Endothelial cell of umbilical vein (primary cell): ENCODE data around the gene SLC2A6. TPM values are rescaled to one million over a fixed set of nuclear protein-coding genes. Genes with fewer than 3 reads are reported as not detected.

Source experiments
- BruUV-seq: library from RNA; stranded (reverse); fragments of 400-500 nt; replicated peaks from 2 replicates; lab custom pipeline; 2021; lab: Mats Ljungman, UMichigan
- CTCF ChIA-PET: fragments of 300-600, 350-600 bp; sonication (Branson Sonifier 250); formaldehyde crosslinking; loops from one replicate; lab custom pipeline; 2021; ENCODE audit warnings: antibody characterized with exemption, inconsistent platforms; lab: Charles Lee
- POLR2A ChIA-PET: fragments of 300-600, 350-600 bp; sonication (Branson Sonifier 250); formaldehyde crosslinking; loops from one replicate; lab custom pipeline; 2021; ENCODE audit warnings: antibody characterized with exemption, inconsistent platforms; lab: Charles Lee
- DNase-seq: peaks from one replicate; pipeline ENCODE4 v3.0.0-alpha.2; 2011; ENCODE audit warnings: low read depth, low spot score
- FAIRE-seq: peaks from 2 replicates; lab custom pipeline; 2011; peaks lifted over from hg19 to GRCh38; lab: Jason Lieb, UNC
- H2AFZ ChIP-seq: 2 replicates; pipeline ENCODE4 v1.6.0; 2012; ENCODE audit warnings: low read depth, low read length, control low read depth, inconsistent platforms
- H3K27ac ChIP-seq: 2 replicates; pipeline ENCODE4 v1.5.1; 2011; ENCODE audit warnings: low read depth, mild to moderate bottlenecking, control low read depth, low read length, moderate library complexity; ENCODE audit not compliant: insufficient read depth
- H3K27me3 ChIP-seq, 2 experiments: 2 replicates each; pipeline versions ENCODE4 v1.6.0 to v1.6.1; 2011; ENCODE audit warnings: low read length in 2 of 2, mixed read lengths in 1 of 2; ENCODE audit not compliant: control insufficient read depth in 2 of 2, insufficient read depth in 2 of 2
- H3K36me3 ChIP-seq, 2 experiments: 2 replicates in 1 of 2; 3 replicates in 1 of 2; pipeline ENCODE4 v1.5.1; 2011; ENCODE audit warnings: low read length in 2 of 2, mild to moderate bottlenecking in 1 of 2, moderate library complexity in 1 of 2; ENCODE audit not compliant: control insufficient read depth in 2 of 2, insufficient read depth in 2 of 2; ENCODE audit errors: extremely low read depth in 1 of 2
- H3K4me1 ChIP-seq: 3 replicates; pipeline ENCODE4 v1.5.1; 2011; ENCODE audit warnings: mild to moderate bottlenecking, low read length; ENCODE audit not compliant: control insufficient read depth, insufficient read depth; ENCODE audit errors: extremely low read depth
- H3K4me2 ChIP-seq: 2 replicates; pipeline ENCODE4 v1.6.1; 2011; ENCODE audit warnings: low read length, control low read depth, mixed read lengths; ENCODE audit not compliant: insufficient read depth
- H3K4me3 ChIP-seq, 3 experiments: fragments of 200-600 bp in 1 of 3; sonication (generic), shearing (Covaris generic) in 1 of 3; replicated peaks in 1 of 3; 2 replicates each; pipeline ENCODE4 v1.5.1; 2011 to 2016; ENCODE audit warnings: control low read depth in 3 of 3, low read length in 3 of 3, mild to moderate bottlenecking in 2 of 3, inconsistent platforms in 1 of 3, low read depth in 1 of 3, moderate library complexity in 1 of 3; ENCODE audit not compliant: insufficient read depth in 1 of 3
- H3K79me2 ChIP-seq: 2 replicates; pipeline ENCODE4 v1.6.0; 2012; ENCODE audit warnings: low read length, inconsistent platforms; ENCODE audit not compliant: control insufficient read depth, insufficient read depth
- H3K9ac ChIP-seq: replicated peaks from 2 replicates; pipeline ENCODE3; 2011; ENCODE audit warnings: low read length, control low read depth; ENCODE audit not compliant: insufficient read depth; ENCODE audit errors: extremely low read depth
- H3K9me1 ChIP-seq: replicated peaks from 3 replicates; pipeline ENCODE4 v1.6.0; 2011; ENCODE audit warnings: mild to moderate bottlenecking, low read length; ENCODE audit not compliant: control insufficient read depth, insufficient read depth; ENCODE audit errors: extremely low read depth
- H3K9me3 ChIP-seq: replicated peaks from 2 replicates; pipeline ENCODE4 v1.5.1; 2012; ENCODE audit warnings: low read length, inconsistent platforms; ENCODE audit not compliant: control insufficient read depth, insufficient read depth
- H4K20me1 ChIP-seq: replicated peaks from 2 replicates; pipeline ENCODE3; 2011; ENCODE audit warnings: mild to moderate bottlenecking, low read length; ENCODE audit not compliant: control insufficient read depth, insufficient read depth; ENCODE audit errors: extremely low read depth
- EZH2 ChIP-seq: IDR thresholded peaks from 2 replicates; pipeline ENCODE4 v1.6.1; 2012; ENCODE audit warnings: borderline replicate concordance, low read depth, mild to moderate bottlenecking, moderate library complexity, low read length, inconsistent platforms; ENCODE audit not compliant: severe bottlenecking
- FOS ChIP-seq: IDR thresholded peaks from 2 replicates; pipeline ENCODE4 v1.6.1; 2011; ENCODE audit warnings: mild to moderate bottlenecking, low read length, moderate library complexity, borderline replicate concordance; ENCODE audit not compliant: insufficient read depth
- GATA2 ChIP-seq: IDR thresholded peaks from 2 replicates; pipeline ENCODE4 v1.7.0; 2011; ENCODE audit warnings: low read depth, mild to moderate bottlenecking, moderate library complexity, mixed read lengths, low read length; ENCODE audit not compliant: insufficient read length, insufficient read depth
- JUN ChIP-seq: IDR thresholded peaks from 2 replicates; pipeline ENCODE4 v1.6.1; 2011; ENCODE audit warnings: borderline replicate concordance, low read depth; ENCODE audit not compliant: insufficient read length, insufficient read depth
- MAX ChIP-seq: IDR thresholded peaks from 2 replicates; pipeline ENCODE4 v1.6.1; 2011; ENCODE audit not compliant: insufficient read depth, insufficient read length
- MYC ChIP-seq: IDR thresholded peaks from one replicate; pipeline ENCODE4 v1.6.1; 2011; ENCODE audit warnings: mild to moderate bottlenecking, low read depth, low read length
- dilution Hi-C: fragments of 300-500 bp; cut with MboI; formaldehyde crosslinking; loops from one replicate; pipeline ENCODE4 v1.15.0; 2019; ENCODE audit warnings: low sequenced_read_pairs; ENCODE audit not compliant: extremely low pct_ligation_motif_present
- intact Hi-C: fragments of 100-400 bp; cut with micrococcal nuclease; formaldehyde crosslinking; loops from one replicate; pipeline ENCODE4 v1.10.0; 2022
- polyA plus RNA-seq, 4 experiments: library from polyadenylated mRNA; depleted of rRNA in 3 of 4; stranded (reverse) in 3 of 4; unstranded in 1 of 4; fragments of >200 nt; gene quantifications; 2 replicates each; pipeline versions ENCODE4 v1.2.1 to v1.2.3, GENCODE V29; 2011 to 2012; ENCODE audit warnings: missing spikeins in 1 of 4
- total RNA-seq: library from RNA; stranded (reverse); gene quantifications from 2 replicates; pipeline ENCODE4 v1.2.3, GENCODE V29; 2021

SLC2A6 gene
- total and polyA plus RNA-seq, 2 donors (not counting 3 experiments of a cell fraction or from before 2014, with no cell fraction given): 35.7 to 39.6 TPM

DNA sequence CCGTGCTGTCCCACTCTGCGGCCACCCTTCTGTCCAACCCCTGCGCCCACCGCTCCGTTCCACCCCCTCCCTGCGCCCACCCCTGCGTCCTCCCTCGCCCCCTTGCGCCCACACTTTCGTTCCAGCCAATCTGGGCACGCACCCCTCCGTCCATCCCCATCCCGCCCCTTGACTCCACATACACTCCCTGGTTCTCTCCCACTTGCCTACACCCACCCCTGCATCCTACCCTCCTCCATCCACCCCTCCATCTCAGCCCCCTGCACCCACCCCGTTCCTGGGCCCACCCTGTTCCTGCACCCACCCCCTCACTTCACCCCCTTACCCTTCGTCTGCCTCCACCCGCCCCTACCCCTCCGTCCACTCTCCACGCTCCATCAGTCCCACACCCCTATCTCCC lies 49.7 kb downstream of the SLC2A6 start:
- TF ChIP-seq GATA2 (no peak), JUN (no peak), MYC (no peak), EZH2 (no peak), FOS (no peak), MAX (no peak)
- Histone ChIP-seq H3K9ac (no peak overlapping the region), H3K9me1 (no peaks in the 10 kb centered on the region), H3K27me3 (peaks cover 9 to 19% of the 10 kb centered on the region in 2 experiments), H3K9me3 (no peaks in the 10 kb centered on the region), H3K4me2 (no peak overlapping the region), H3K4me1 (no peaks in the 10 kb centered on the region), H2AFZ (no peak overlapping the region), H4K20me1 (no peaks in the 10 kb centered on the region), H3K79me2 (no peaks in the 10 kb centered on the region), H3K27ac (no peak overlapping the region), H3K4me3 (no peak overlapping the region), H3K36me3 (no peaks in the 10 kb centered on the region)
- BruUV-seq: no TSS peak
- ChIA-PET POLR2A (no interaction called here), CTCF (no interaction called here)
- DNase-seq: no peak
- intact Hi-C loops (no loop called here), dilution Hi-C loops (no loop called here)
- no peak for FAIRE-seq

- H2AFZ ChIP-seq: no peak overlapping the region
- peaks cover 9 to 19% of the 10 kb centered on the region in 2 experiments for H3K27me3 ChIP-seq
- H3K9ac ChIP-seq: no peak overlapping the region
- TF ChIP-seq EZH2: no peak
- H3K9me1 ChIP-seq: no peaks in the 10 kb centered on the region
- no peak overlapping the region for H3K27ac ChIP-seq
- no peaks in the 10 kb centered on the region for H3K4me1 ChIP-seq
- intact Hi-C loops: no loop called here
- ChIA-PET POLR2A (no interaction called here), CTCF (no interaction called here)
- H3K9me3 ChIP-seq: no peaks in the 10 kb centered on the region
- FAIRE-seq (no peak), DNase-seq (no peak)
- H3K4me2 ChIP-seq: no peak overlapping the region
- no peaks in the 10 kb centered on the region for H3K36me3 ChIP-seq
- no TSS peak for BruUV-seq
- no peak overlapping the region for H3K4me3 ChIP-seq
- dilution Hi-C loops: no loop called here
- no peaks in the 10 kb centered on the region for H4K20me1 ChIP-seq
- H3K79me2 ChIP-seq: no peaks in the 10 kb centered on the region
Measured at GRCh38 chr9:133428617-133429101, 50.2 kb downstream of the SLC2A6 start.
